Measurements from ENCODE around the gene ITPRID1.
"Not testable (repeated sequence)": the region's sequence is repeated elsewhere in the genome, so short reads cannot be mapped to it uniquely, and the experiment has no call there.

Gene ITPRID1

DNA sequence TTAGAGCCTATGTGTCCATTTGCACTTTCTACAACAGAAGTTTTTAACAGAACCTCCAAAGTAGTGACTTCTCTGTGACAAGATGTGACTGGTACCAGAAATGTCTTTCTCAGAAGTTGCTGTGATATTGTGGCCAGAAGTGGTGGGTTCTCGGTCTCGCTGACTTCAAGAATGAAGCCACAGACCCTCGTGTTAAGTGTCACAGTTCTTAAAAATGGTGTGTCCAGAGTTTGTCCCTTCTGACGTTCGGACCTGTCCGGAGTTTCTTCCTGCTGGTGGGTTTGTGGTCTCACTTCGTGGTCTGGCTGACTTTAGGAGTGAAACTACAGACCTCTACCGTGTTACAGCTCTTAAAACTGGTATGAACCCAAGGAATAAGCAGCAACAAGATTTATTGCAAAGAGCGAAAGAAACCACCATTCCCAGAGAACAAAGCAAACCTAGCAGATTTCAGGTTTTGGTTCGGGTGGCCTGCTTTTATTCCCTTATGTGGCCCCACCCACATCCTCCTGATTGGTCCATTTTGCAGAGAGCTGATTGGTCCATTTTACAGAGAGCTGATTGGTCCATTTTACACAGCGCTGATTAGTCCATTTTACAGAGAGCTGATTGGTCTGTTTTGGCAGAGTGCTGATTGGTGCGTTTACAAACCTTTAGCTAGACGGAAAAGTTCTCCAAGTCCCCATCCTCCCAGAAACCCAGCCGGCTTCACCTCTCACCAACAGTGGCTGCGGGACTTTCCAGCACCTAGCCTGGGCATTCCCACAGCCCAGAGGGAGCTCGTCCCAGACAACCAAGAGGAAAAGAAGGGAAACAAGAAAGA lies 3.0 kb downstream of the ITPRID1 start:
- DNase-seq (ENCODE audit: low spot score) = no peak

DNA sequence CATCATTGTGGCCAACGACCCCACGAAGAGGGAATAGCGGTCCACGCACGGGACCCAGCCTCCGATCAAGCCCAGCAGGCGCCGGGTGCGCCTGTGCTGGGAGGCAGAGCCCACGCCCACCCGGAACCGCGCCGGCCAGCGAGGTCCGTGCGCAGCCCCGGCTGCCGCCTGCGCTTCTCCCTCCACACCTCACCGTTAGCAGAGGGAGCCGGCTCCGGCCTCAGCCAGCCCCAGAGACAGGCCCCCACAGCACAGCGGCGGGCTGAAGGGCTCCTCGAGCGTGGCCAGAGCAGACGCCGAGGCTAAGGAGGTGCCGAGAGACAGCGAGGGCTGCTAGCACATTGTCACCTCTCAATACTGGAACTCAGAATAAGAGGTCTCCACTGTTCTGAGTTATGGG lies 3.6 kb downstream of the ITPRID1 start:
- DNase-seq (ENCODE audit: low spot score) = no peak

DNA sequence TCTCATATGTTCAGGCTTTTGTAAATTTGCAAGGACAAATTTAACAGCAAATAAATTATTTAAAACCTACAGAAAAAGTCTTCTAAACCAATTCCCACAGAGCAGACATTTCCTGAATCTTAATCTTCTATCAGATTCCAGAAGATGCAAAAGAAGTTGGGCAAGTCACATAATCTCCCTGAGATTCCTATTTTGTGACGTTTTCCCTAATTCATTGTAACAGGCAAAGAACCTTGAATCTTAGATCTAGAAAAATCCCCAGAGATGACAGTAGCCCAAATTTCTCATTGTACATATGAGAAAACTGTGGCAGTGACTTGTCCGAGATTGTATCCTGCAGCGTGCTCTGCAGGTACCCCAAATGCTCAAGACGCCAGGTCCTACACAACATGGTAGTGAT lies 4.9 kb downstream of the ITPRID1 start:
- no peak for DNase-seq (ENCODE audit: low spot score)

DNA sequence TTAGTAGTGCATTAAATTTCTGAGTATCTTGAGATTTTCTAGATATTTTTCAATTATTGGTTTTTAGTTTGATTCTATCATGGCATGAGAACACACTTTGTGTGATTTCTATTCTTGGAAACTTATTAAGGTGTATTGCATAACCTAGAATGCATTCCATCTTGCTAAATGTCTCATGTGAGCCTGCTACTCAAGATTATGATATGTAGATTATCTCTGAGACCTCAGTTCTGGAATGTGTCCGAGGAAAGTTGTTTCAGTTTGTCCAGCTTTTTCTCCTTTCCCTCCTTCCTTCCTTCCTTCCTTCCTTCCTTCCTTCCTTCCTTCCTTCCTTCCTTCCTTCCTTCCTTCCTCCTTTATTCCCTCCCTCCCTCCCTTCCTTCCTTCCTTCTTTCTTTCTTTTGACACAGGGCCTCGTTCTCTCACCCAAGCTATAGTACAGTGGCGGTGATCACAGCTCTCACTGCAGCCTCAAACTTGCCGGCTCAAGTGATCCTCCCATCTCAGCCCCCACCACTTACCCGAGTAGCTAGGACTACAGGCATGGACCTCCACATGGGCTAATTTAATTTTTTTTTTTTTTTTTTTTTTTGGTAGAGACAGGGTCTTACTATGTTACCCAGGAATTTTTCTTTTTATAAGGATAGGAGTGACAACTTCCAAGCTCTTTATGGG lies 7.6 kb downstream of the ITPRID1 start:
- no peak for DNase-seq (ENCODE audit: low spot score)

DNA sequence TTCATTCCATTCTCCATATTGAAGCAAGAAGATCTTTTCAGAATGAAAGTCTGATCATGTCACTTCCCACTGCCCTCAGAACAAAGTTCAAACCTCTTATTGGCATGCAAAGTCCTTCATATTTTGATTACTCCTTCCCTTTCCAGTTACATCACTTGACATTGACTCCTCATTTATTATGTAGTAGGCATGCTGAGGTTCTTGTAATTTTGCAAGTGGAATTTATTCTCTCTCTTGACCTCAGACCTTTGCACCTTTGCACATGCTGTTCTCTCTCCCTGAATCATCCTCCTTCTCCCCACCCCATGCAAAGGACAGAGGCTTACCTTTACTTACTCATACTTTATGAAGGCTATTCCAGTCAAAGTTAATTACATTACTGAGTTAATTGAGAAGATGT lies 13.0 kb downstream of the ITPRID1 start:
- no peak for DNase-seq (ENCODE audit: low spot score)

DNA sequence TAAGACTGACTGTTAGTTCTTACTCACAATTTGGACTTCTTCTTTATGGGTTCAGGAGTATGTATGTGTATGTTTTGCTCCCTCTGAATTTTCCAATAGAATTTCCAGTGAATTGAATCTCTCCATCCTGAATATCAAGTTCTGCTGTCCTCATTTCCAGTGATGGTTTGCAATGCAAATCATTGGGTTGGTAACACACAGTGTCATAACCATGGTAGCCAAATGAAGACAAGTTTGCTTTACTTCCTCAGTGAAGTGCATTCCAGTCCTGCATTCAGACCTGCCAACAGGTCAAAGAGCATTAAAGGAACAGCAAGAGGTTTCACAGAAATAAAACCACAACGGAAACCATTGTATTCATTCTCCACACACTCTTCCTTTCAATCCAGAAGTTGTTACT lies 15.2 kb downstream of the ITPRID1 start:
- DNase-seq (ENCODE audit: low spot score) = no peak

DNA sequence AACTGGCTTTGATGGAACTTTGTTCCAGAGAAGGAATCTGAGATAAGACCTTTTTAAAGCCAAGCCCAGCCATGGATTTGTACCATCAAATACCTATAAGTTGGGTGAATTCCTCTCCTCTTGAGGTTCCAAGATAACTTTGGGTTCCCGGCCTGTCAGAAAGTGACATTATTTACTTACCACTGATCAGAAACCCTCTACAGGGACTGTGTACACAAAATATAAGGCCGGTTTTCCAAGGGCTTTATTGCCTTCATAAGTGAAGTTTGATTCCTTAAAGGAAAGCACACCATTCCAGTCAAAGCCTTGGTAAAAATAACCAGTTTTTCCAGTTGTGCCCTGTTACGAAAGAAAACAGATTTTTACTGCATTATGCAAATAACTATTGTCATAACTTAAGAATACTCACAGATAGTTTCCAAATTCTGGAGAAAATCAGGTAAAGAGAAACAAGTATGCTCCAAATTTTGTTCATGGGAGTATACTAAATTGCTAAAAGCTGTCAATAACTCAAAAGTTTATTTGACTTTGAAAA lies 26.8 kb downstream of the ITPRID1 start:
- DNase-seq (ENCODE audit: low spot score) = not testable (repeated sequence)

DNA sequence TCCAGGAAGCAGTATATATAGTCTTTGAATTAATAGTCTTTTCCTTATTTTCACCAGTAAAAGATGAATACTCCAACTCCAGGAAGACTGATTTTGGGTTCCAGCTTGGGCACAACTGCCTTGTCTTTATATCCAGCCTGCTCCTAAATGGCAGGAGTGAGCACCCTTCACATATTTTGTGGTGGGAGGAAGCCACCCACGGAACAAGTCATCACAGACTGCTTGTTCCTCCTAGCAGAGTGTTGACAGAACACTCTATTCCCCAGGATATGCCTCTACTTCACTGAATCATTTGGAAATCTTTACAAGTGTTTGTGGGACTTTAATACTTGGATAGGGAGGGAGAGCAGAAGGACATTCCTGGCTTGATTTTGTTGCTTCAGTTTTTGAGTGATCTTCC lies 31.7 kb downstream of the ITPRID1 start:
- no peak for DNase-seq (ENCODE audit: low spot score)

DNA sequence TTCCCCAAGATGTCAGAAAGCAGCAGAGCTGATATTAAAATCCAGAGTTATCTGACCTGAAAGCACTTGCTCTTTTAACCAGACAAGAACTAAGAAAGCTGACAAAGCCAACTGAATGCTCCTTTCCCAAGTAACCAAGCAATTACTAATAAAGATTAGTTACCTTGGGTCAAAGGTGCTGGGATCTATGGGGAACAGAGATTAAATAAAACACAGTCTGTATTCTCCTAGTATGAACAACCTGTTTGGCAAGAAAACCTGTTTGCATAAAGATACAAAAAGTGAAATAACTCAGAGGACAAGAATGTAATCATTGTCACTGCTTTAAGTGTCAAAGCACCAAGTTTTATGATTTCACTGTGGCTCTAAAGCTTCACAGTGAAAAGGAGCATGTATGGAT lies 35.7 kb downstream of the ITPRID1 start:
- no peak for DNase-seq (ENCODE audit: low spot score)

DNA sequence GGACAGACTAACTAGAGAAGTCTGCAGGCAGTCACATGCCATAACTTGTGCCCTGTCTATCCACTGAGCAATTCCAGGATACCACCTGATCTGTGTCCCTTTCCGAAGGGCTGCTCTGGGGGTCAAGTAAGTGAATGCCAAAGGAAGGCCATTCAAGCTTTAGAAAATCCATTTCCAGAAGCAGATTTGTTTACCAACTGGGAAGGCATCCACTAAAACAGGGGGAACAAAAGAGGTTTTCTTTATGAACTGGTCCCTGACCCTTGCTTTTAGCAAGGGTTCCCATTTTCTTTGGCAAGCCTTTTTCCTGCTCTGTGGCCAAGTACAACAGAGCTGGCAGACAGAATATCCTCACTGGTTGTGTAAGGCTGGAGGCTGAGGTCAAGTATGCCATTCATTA lies 36.5 kb downstream of the ITPRID1 start:
- no peak for DNase-seq (ENCODE audit: low spot score)

DNA sequence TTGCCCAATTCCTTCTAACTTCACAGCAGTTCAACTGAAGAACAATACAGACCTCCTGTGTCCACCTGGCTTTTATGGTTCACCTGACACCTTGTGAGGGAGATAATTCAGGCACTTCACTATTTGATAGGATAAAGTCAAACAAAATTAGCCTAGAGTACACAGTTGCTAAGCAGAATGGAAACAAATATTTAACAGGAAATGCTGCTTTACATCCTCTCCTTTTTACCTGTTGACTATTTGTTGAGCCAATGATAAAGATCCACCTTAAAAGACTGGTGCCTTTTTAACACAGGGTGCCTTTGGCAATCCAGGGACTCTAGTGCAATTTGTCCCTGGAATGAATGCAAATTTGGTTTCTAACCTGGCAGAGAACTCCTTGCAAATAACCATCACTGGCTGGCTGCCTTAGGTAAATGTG lies 39.8 kb downstream of the ITPRID1 start:
- no peak for DNase-seq (ENCODE audit: low spot score)

DNA sequence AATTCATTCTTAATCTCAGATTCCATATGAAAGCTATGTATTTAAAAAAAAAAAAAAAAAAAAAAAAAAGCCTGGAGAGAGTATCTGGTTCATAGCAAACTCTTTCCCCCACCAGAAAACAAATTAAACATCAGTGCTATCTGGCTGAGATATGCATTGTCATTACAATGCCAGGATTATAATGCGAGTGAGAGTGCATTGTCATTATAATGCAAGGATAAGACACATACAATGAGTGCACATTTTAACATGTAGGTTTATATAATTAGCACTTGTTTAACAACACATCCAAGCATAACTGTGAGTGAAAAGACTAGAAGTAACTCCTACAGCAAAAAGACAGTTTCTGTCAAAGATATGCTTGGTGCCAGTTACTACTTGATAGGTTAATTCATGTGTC lies 48.1 kb downstream of the ITPRID1 start:
- DNase-seq (ENCODE audit: low spot score) = no peak

DNA sequence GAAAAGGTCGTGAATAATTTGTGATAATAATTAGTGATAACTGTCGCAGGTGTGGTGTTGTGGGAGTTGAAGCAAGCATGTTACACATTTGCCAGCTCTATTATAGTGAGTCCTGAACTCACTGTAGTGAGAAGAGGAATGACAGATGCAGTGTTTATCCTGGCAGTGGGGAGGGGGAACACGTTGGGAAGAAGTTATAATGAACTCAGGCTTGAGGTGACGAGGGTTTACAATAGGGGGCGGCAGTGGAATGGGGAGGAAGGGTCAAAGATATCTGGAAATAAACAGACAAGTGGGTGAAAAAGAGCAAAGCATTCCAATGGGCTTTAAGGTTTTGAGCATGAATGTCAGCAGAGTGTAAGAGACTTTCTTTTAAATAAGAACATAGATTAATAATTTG lies 49.6 kb downstream of the ITPRID1 start:
- no peak for DNase-seq (ENCODE audit: low spot score)

DNA sequence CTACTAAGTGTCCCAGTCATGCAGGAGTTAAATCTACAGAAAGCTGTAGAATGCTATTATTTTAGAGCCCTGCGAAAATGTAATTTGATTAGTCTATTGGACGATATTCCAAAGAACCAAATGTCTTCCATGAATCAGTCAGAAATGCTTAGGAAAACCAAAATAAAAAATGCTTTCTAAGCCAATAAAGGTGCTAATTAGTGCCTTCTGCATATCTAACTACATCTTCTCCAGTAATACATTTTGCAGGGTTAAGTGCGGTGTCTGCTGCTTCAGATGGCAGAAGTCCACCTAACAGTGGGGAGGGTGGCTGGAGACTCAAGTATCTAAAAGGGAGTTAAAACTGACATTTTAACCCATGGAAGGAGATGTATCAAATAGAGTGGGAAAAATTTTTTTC lies 50.1 kb downstream of the ITPRID1 start:
- DNase-seq (ENCODE audit: low spot score) = no peak

DNA sequence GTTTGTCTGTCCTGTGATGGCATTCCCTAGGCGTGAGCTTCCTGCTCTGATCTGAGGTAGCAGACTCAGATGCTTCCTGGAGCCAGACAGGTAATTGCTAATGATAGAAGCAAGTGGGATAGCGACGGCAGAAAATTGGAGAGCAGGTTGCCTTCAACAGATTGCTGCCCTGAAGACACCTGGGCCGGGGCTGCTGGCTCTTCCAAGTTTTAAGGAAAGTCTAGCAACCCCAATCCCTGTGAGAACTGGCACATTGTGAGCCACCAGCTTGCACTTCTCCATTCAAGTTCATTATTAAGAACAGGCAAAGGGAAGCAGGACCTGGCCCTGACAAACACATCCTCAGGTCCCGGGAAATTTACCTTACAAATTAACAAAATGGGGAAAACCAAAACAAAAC lies 50.8 kb downstream of the ITPRID1 start:
- DNase-seq (ENCODE audit: low spot score) = no peak

DNA sequence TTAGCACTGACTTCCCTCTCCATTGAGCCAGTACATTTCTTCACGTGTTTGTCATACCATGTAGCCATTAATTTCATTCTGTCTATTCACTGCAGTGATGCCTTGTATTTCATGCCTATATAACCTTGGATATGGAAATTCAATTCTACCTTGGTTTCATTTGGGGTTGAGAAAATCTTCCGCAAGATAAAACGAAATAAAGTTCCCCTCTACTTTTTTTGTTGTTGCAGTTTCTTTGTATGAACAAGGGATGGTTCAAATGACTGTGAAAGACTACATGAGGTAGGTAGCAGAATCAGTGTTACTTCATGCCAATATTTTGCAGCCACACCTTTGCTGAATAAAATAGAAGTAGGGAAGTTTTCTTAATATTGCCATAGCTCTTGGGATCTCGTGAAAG lies 55.6 kb downstream of the ITPRID1 start:
- no peak for DNase-seq (ENCODE audit: low spot score)

DNA sequence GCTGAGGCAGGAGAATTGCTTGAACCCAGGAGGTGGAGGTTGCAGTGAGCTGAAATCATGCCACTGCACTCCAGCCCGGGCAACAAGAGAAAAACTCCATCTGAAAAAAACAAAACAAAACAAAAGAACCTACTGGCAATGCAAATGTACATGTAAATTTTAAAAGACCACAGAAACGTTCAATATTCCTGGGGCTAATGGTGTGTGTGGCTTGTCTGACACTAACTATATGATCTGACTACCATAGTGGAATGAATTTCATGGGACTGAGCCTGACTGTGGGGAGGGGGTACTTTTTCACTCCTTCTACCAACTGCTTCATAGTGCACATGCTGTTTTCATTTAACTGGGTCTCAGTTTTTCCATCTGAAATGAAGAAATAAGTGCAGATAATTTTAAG lies 69.6 kb downstream of the ITPRID1 start:
- no peak for DNase-seq (ENCODE audit: low spot score)

DNA sequence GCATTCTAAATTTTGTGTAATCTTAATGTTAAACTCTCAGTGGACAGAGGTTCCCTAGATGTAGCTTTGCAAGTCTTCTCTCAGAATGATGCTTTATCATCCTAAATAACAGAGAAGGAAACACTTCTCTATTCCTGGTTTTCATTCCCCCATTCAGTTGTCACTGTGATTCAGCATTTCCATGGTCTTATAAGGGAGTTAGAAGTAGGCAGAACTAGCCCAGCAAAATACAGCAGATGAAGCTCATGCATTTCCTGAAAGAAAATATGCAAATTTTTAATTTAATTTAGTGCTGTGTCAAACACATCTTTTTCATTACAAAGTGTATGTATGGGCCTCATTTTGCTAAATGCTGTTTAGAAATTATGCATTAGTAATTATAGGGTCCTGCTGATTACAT lies 70.1 kb downstream of the ITPRID1 start:
- DNase-seq (ENCODE audit: low spot score) = no peak

DNA sequence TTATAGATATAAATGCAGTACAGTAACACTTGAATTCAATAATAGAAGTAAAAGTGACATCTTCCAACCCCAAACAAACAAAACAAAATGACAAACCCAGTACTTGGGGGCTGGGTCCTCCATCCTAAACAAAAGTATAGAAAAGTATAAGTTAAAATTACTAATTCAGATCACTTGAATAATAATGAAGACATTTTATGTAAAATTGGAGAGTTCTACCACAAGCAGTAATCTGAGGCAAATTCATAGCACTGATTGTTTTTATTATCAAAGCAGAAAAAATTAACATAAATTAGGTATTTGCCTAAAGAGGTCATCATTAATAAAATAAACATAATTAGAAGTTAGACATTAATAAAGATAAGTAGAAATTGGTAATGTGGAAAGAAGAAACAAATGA lies 81.5 kb downstream of the ITPRID1 start:
- DNase-seq (ENCODE audit: low spot score) = no peak

DNA sequence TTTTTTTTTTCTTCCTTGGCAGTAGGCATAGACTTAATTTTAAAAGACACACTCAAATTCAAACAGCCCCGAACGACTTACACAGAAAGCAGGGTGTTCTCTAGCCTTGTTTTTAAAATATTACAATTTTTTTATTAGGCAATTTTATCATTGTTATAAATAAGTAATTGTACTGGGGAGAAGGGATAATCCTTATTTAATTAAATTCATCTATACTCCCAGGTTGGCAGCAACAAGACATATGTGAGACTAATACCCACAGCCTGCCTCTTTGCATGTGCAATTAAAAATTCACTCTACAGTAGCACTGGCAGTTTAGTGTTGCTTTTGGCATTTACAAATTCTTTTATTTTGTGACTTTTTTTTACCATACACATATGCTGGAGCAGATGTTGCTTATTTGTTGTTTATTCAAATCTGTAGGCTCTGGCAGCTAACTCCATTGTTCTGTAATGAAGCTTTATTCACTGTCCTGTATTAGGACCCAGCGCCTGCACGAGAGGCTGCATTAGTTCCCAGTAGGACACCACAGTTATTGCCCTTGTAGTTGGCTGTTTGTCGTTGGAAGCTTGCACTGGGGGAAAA lies 88.2 kb downstream of the ITPRID1 start:
- DNase-seq (ENCODE audit: low spot score) = no peak

DNA sequence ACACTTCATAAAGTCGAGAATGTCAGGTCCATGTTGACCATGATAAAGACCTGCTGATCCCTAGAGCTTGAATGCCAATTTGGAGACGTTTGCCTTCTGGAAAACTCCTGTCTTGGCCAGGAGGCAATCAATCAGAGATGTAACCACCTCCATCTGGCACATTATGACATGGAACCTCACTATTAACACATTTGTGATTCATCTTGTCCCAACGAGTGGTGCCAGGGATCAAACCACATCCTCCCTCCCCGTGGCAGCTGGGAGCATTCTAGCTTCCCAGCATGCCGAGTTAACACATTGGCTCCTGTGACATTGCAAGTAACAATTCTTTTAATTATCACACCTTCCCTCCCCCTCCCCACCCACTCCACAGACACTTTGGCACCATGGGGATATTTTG lies 89.2 kb downstream of the ITPRID1 start:
- DNase-seq (ENCODE audit: low spot score) = peak; percentile 21

DNA sequence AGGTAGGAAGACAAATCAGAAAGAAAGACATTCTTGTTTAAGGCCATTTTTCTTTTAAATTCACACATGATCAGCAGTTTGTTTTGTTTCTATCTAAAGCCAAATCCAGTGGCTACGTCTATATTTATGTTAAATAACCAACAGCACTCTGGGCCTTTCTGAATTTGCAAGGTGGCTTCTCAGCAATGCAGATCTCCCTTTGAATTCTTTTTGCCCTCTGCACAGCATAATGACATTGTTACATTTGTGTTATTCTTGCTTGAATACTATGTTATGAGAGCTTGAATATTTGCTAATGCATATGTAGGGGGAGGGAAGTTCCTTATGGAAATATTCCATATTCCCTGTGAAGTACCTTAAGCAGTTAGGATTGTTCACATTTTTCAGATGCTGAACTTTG lies 99.7 kb downstream of the ITPRID1 start:
- DNase-seq (ENCODE audit: low spot score) = no peak

DNA sequence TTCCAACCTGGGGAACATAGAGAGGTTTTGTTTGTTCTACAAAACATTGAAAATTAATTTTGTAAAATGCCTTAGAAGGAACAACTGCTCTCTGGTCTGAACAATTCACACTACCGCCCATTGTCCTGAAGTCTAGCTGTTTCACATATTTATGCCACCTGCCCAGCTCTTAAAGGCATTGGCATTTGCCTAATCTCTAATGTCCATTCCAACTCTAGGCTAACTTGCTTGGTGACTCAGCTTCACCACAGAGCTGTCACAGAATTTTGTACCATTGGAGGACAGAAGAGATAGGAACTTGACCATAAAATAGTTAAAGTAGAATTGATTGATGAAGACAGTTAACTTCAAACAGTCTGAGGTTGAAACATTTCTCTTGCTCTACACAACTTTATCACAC lies 119.6 kb downstream of the ITPRID1 start:
- DNase-seq (ENCODE audit: low spot score) = no peak
